ENCODE data around the gene CAND1.

CAND1 gene

DNA sequence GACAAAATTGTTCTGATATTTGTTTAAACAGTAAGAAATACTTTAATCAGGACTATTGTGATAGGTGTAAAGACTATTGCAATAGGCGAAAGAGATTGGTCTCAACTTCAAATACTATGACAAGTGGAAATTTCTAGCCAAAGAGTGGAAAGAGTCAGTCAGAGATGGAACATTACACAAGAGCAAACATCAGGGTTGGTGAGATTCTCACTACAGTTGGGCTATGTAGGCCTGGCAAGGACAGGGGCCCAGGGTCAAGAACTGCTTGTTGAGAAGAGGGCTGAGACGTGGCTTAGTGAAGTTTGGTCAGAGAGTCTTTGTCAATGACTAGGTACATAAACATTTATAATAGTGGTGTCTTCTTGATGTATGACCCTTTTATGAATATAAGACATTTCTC lies 19.4 kb downstream of the CAND1 start:
- ChIA-PET CTCF (no interaction called here), POLR2A (no interaction called here)
- no peak for DNase-seq (ENCODE audit: extremely low spot score)
- TF ChIP-seq, protein P1, sequence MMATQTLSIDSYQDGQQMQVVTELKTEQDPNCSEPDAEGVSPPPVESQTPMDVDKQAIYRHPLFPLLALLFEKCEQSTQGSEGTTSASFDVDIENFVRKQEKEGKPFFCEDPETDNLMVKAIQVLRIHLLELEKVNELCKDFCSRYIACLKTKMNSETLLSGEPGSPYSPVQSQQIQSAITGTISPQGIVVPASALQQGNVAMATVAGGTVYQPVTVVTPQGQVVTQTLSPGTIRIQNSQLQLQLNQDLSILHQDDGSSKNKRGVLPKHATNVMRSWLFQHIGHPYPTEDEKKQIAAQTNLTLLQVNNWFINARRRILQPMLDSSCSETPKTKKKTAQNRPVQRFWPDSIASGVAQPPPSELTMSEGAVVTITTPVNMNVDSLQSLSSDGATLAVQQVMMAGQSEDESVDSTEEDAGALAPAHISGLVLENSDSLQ (IDR thresholded peaks at IDR 0.05), result no peak
- TF ChIP-seq SP1 (IDR thresholded peaks at IDR 0.05) (no peak), LEF1 (IDR thresholded peaks at IDR 0.05; ENCODE audit: borderline replicate concordance) (no peak)

DNA sequence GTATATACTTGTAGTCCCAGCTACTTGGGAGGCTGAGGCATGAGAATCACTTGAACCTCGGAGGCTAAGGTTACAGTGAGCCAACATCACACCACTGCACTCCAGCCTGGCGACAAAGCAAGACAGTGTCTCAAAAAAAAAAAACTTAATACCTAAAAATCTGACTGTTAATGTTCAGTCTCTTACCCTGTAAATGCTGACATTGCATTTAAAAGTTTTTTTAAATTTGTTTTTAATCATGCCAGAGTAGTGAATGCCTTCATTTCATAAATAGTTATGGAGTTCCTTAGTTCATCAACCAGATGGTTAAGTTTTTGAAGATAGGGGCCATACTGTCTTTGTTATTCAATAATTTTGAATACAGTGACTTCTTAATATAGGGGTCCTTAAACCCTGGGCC lies 21.2 kb downstream of the CAND1 start:
- CTCF ChIA-PET, result interaction anchor here (0.6 kb wide), 1 partner anchor 255 kb away, joined by 3 read pairs; no protein-coding TSS in a partner anchor
- POLR2A ChIA-PET, result interaction anchor here (1.3 kb wide), 1 partner anchor 21 kb away, joined by 3 read pairs; the partner anchor contains the start of gene CAND1
- no peak for TF ChIP-seq SP1 (IDR thresholded peaks at IDR 0.05)
- TF ChIP-seq BHLHE40 (IDR thresholded peaks at IDR 0.05; ENCODE audit: borderline replicate concordance), result no peak
- no peak for TF ChIP-seq FOXA1 (IDR thresholded peaks at IDR 0.05)
- no peak for TF ChIP-seq TARDBP (IDR thresholded peaks at IDR 0.05)
- no peak for TF ChIP-seq FOXM1 (IDR thresholded peaks at IDR 0.05; ENCODE audit: borderline replicate concordance)
- TF ChIP-seq CTBP1 (IDR thresholded peaks at IDR 0.05; ENCODE audit: borderline replicate concordance), result no peak
- no peak for TF ChIP-seq HDGF (IDR thresholded peaks at IDR 0.05; ENCODE audit: borderline replicate concordance)
- no peak for TF ChIP-seq NFRKB (IDR thresholded peaks at IDR 0.05)
- TF ChIP-seq L3MBTL2 (conservative IDR thresholded peaks at IDR 0.05), result no peak
- no peak for TF ChIP-seq SUZ12 (IDR thresholded peaks at IDR 0.05)
- TF ChIP-seq LEF1 (IDR thresholded peaks at IDR 0.05; ENCODE audit: borderline replicate concordance), result no peak
- no peak for TF ChIP-seq ARNT (IDR thresholded peaks at IDR 0.05)
- TF ChIP-seq ZNF384 (IDR thresholded peaks at IDR 0.05), result no peak
- TF ChIP-seq, protein P1 (IDR thresholded peaks at IDR 0.05), result no peak
- TF ChIP-seq ELF4 (IDR thresholded peaks at IDR 0.05), result no peak
- no peak for TF ChIP-seq FOXK2 (IDR thresholded peaks at IDR 0.05)
- DNase-seq (ENCODE audit: extremely low spot score), result no peak

DNA sequence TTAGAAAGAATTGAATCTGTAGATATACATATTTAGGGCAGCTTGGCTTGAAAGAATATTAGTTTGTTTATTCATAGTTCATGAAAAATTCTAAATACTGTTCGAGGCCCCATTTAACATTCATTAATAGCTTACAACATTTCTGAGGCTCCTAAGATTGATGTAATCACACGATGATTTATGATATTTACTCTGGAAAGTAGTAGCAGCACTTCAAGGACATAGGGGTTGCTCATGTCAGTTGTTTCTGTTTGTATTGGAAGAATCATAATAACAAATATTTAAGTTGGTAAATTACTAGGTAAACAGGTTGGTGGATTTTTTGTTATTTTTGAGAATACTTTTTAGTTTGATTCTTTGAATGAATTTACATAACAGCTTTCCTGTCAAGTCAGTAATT lies 30.4 kb downstream of the CAND1 start:
- CTCF ChIA-PET, result no interaction called here
- TF ChIP-seq ELF4 (IDR thresholded peaks at IDR 0.05) (no peak), FOXA1 (IDR thresholded peaks at IDR 0.05) (no peak), FOXK2 (IDR thresholded peaks at IDR 0.05) (no peak), ZNF384 (IDR thresholded peaks at IDR 0.05) (no peak), NFRKB (IDR thresholded peaks at IDR 0.05) (no peak), HDGF (IDR thresholded peaks at IDR 0.05; ENCODE audit: borderline replicate concordance) (no peak), CTBP1 (IDR thresholded peaks at IDR 0.05; ENCODE audit: borderline replicate concordance) (no peak), BHLHE40 (IDR thresholded peaks at IDR 0.05; ENCODE audit: borderline replicate concordance) (no peak), SP1 (IDR thresholded peaks at IDR 0.05) (no peak), FOXM1 (IDR thresholded peaks at IDR 0.05; ENCODE audit: borderline replicate concordance) (no peak), LEF1 (IDR thresholded peaks at IDR 0.05; ENCODE audit: borderline replicate concordance) (no peak), SUZ12 (IDR thresholded peaks at IDR 0.05) (no peak), TARDBP (IDR thresholded peaks at IDR 0.05) (no peak), ARNT (IDR thresholded peaks at IDR 0.05) (no peak), L3MBTL2 (conservative IDR thresholded peaks at IDR 0.05) (no peak)
- TF ChIP-seq, protein P1 (IDR thresholded peaks at IDR 0.05), result no peak
- DNase-seq (ENCODE audit: extremely low spot score), result no peak
- POLR2A ChIA-PET, result no interaction called here

DNA sequence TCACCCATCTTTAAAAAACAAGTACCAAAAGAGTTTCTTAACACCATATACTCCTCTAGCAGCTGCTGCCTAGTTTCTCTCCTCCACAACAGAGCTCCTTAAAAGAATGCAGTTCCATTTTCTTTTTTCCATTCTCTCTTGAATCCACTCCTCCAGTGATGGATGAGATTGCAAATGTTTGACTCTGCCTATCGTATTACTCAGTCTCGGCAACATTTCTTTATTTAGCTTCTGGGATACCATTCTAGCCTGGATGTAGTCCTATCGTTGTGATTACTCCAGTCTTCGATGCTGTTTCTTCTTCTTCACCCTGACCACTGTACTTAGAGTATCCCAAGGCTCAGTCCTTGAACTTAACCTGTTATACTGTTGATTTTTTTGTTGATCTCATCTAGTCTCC lies 30.8 kb downstream of the CAND1 start:
- ChIA-PET CTCF (no interaction called here), POLR2A (interaction anchor here (1.1 kb wide), 1 partner anchor 31 kb away, joined by 4 read pairs; the partner anchor contains the start of gene CAND1)
- no peak for DNase-seq (ENCODE audit: extremely low spot score)
- TF ChIP-seq FOXA1 (IDR thresholded peaks at IDR 0.05), result no peak
- no peak for TF ChIP-seq TARDBP (IDR thresholded peaks at IDR 0.05)
- TF ChIP-seq, protein P1 (IDR thresholded peaks at IDR 0.05), result no peak
- no peak for TF ChIP-seq BHLHE40 (IDR thresholded peaks at IDR 0.05; ENCODE audit: borderline replicate concordance)
- no peak for TF ChIP-seq FOXK2 (IDR thresholded peaks at IDR 0.05)
- TF ChIP-seq SUZ12 (IDR thresholded peaks at IDR 0.05), result no peak
- no peak for TF ChIP-seq ARNT (IDR thresholded peaks at IDR 0.05)
- no peak for TF ChIP-seq CTBP1 (IDR thresholded peaks at IDR 0.05; ENCODE audit: borderline replicate concordance)
- TF ChIP-seq SP1 (IDR thresholded peaks at IDR 0.05), result no peak
- TF ChIP-seq HDGF (IDR thresholded peaks at IDR 0.05; ENCODE audit: borderline replicate concordance), result no peak
- no peak for TF ChIP-seq ELF4 (IDR thresholded peaks at IDR 0.05)
- no peak for TF ChIP-seq FOXM1 (IDR thresholded peaks at IDR 0.05; ENCODE audit: borderline replicate concordance)
- no peak for TF ChIP-seq LEF1 (IDR thresholded peaks at IDR 0.05; ENCODE audit: borderline replicate concordance)
- no peak for TF ChIP-seq L3MBTL2 (conservative IDR thresholded peaks at IDR 0.05)

DNA sequence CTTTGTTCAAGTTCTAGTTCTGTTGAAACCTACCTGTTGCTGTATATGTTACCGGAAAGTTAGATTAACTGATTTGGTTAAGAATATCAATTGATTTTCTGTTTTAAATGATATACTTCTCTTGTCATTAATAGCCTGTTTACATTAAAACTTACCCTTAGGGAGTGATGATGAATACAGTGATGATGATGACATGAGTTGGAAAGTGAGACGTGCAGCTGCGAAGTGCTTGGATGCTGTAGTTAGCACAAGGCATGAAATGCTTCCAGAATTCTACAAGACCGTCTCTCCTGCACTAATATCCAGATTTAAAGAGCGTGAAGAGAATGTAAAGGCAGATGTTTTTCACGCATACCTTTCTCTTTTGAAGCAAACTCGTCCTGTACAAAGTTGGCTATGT lies 33.0 kb downstream of the CAND1 start:
- ChIA-PET POLR2A (interaction anchor here (1.8 kb wide), 1 partner anchor 33 kb away, joined by 5 read pairs; the partner anchor contains the start of gene CAND1), CTCF (no interaction called here)
- TF ChIP-seq ZNF384 (IDR thresholded peaks at IDR 0.05) (no peak), ELF4 (IDR thresholded peaks at IDR 0.05) (no peak), HDGF (IDR thresholded peaks at IDR 0.05; ENCODE audit: borderline replicate concordance) (no peak), ARNT (IDR thresholded peaks at IDR 0.05) (no peak), FOXA1 (IDR thresholded peaks at IDR 0.05) (no peak), FOXK2 (IDR thresholded peaks at IDR 0.05) (no peak), SP1 (IDR thresholded peaks at IDR 0.05) (no peak), NFRKB (IDR thresholded peaks at IDR 0.05) (no peak), BHLHE40 (IDR thresholded peaks at IDR 0.05; ENCODE audit: borderline replicate concordance) (no peak), TARDBP (IDR thresholded peaks at IDR 0.05) (no peak), CTBP1 (IDR thresholded peaks at IDR 0.05; ENCODE audit: borderline replicate concordance) (no peak), L3MBTL2 (conservative IDR thresholded peaks at IDR 0.05) (no peak), FOXM1 (IDR thresholded peaks at IDR 0.05; ENCODE audit: borderline replicate concordance) (no peak)
- TF ChIP-seq, protein P1 (IDR thresholded peaks at IDR 0.05), result no peak
- DNase-seq (ENCODE audit: extremely low spot score), result no peak
